DOHH2 (cell line): ENCODE measurements around the gene ITGA2.

ENCODE experiments used
- H3F3A ChIP-seq: fragments of 200-600 bp; sonication (generic), shearing (Covaris generic); 2 replicates; pipeline ENCODE4 v1.6.0; 2016; ENCODE audit warnings: antibody characterized with exemption, mild to moderate bottlenecking; ENCODE audit not compliant: control insufficient read depth, insufficient read depth
- H3K27ac ChIP-seq: fragments of 200-600 bp; sonication (generic); 2 replicates; pipeline ENCODE4 v1.5.1; 2014; ENCODE audit warnings: low read depth, mild to moderate bottlenecking, low read length, moderate library complexity
- H3K27me3 ChIP-seq: fragments of 200-600 bp; sonication (generic); 2 replicates; pipeline ENCODE4 v1.6.1; 2014; ENCODE audit warnings: mild to moderate bottlenecking, low read length, mixed read lengths; ENCODE audit not compliant: control insufficient read depth
- H3K36me3 ChIP-seq: fragments of 200-600 bp; sonication (generic); 2 replicates; pipeline ENCODE4 v1.6.1; 2014; ENCODE audit warnings: mild to moderate bottlenecking, low read length, moderate library complexity, mixed read lengths; ENCODE audit not compliant: control insufficient read depth
- H3K4me1 ChIP-seq: fragments of 200-600 bp; sonication (generic); 2 replicates; pipeline ENCODE4 v1.6.1; 2014; ENCODE audit warnings: mild to moderate bottlenecking, low read length, mixed read lengths; ENCODE audit not compliant: control insufficient read depth
- H3K4me2 ChIP-seq: fragments of 200-600 bp; sonication (generic); 2 replicates; pipeline ENCODE4 v1.6.0; 2014; ENCODE audit warnings: mild to moderate bottlenecking, low read length, moderate library complexity
- H3K4me3 ChIP-seq: fragments of 200-600 bp; sonication (generic); 2 replicates; pipeline ENCODE4 v1.5.1; 2014; ENCODE audit warnings: mild to moderate bottlenecking, low read length, mixed read lengths
- H3K79me2 ChIP-seq: fragments of 200-600 bp; sonication (generic); 2 replicates; pipeline ENCODE4 v1.6.1; 2014; ENCODE audit warnings: mild to moderate bottlenecking, low read length, mixed read lengths; ENCODE audit not compliant: control insufficient read depth
- H3K9me2 ChIP-seq: fragments of 200-600 bp; sonication (generic); replicated peaks from 2 replicates; pipeline ENCODE4 v1.6.1; 2014; ENCODE audit warnings: mild to moderate bottlenecking, low read length, mixed read lengths; ENCODE audit not compliant: control insufficient read depth
- H3K9me3 ChIP-seq: fragments of 200-600 bp; sonication (generic); 2 replicates; pipeline ENCODE4 v1.6.1; 2014; ENCODE audit warnings: antibody characterized with exemption, low read length, mixed read lengths; ENCODE audit not compliant: control insufficient read depth, insufficient read depth
- H4K20me1 ChIP-seq: fragments of 200-600 bp; sonication (generic); 2 replicates; pipeline ENCODE4 v1.6.0; 2014; ENCODE audit warnings: low read depth, mild to moderate bottlenecking, antibody characterized with exemption, low read length, moderate library complexity; ENCODE audit not compliant: control insufficient read depth, insufficient read depth
- CTCF ChIP-seq: fragments of 200-600 bp; sonication (generic); IDR thresholded peaks from one replicate; pipeline ENCODE4 v1.5.1; 2014; ENCODE audit warnings: antibody characterized with exemption, mild to moderate bottlenecking, low read depth, low read length; ENCODE audit not compliant: poor library complexity, severe bottlenecking
- EZH2phosphoT487 ChIP-seq: fragments of 200-600 bp; sonication (generic); IDR thresholded peaks from 2 replicates; pipeline ENCODE4 v1.6.1; 2017; ENCODE audit warnings: borderline replicate concordance, mild to moderate bottlenecking, antibody characterized with exemption, low read length, moderate library complexity, mixed read lengths

ITGA2 gene

GRCh38 chr5:52987711-52988331, 1.3 kb upstream of the ITGA2 start:
- Histone ChIP-seq H3F3A (no peaks in the 10 kb centered on the region), H3K9me2 (no peaks in the 10 kb centered on the region), H3K4me1 (no peaks in the 10 kb centered on the region), H4K20me1 (no peaks in the 10 kb centered on the region), H3K36me3 (no peaks in the 10 kb centered on the region), H3K27ac (no peak overlapping the region), H3K4me2 (no peak overlapping the region), H3K27me3 (peaks cover 26% of the 10 kb centered on the region), H3K9me3 (no peaks in the 10 kb centered on the region), H3K4me3 (no peak overlapping the region), H3K79me2 (no peaks in the 10 kb centered on the region)
- TF ChIP-seq CTCF = no peak
- no peak for TF ChIP-seq EZH2phosphoT487

GRCh38 chr5:52988335-52989024, 672 bp upstream of the ITGA2 start:
- Histone ChIP-seq H3K27ac (no peak overlapping the region), H3K4me2 (peak overlapping the region; percentile 25), H3K4me3 (peak overlapping the region; percentile 20; the same call in 1 of the 2 replicates), H3K9me3 (no peaks in the 10 kb centered on the region), H3K27me3 (peaks cover 26% of the 10 kb centered on the region), H3K4me1 (no peaks in the 10 kb centered on the region), H4K20me1 (no peaks in the 10 kb centered on the region), H3F3A (no peaks in the 10 kb centered on the region), H3K36me3 (no peaks in the 10 kb centered on the region), H3K79me2 (no peaks in the 10 kb centered on the region), H3K9me2 (no peaks in the 10 kb centered on the region)
- TF ChIP-seq CTCF = no peak
- no peak for TF ChIP-seq EZH2phosphoT487

GRCh38 chr5:52989781-52990527, 802 bp downstream of the ITGA2 start:
- H3K4me3 ChIP-seq = no peak overlapping the region
- no peak for TF ChIP-seq EZH2phosphoT487
- no peak for TF ChIP-seq CTCF
- no peaks in the 10 kb centered on the region for H3F3A ChIP-seq
- no peak overlapping the region for H3K27ac ChIP-seq
- no peaks in the 10 kb centered on the region for H4K20me1 ChIP-seq
- peaks cover 26% of the 10 kb centered on the region for H3K27me3 ChIP-seq
- no peaks in the 10 kb centered on the region for H3K9me3 ChIP-seq
- H3K4me1 ChIP-seq = no peaks in the 10 kb centered on the region
- no peaks in the 10 kb centered on the region for H3K79me2 ChIP-seq
- H3K4me2 ChIP-seq = peak overlapping the region; percentile 25; the same call in 1 of the 2 replicates
- no peaks in the 10 kb centered on the region for H3K36me3 ChIP-seq
- no peaks in the 10 kb centered on the region for H3K9me2 ChIP-seq
